Activated naive CD8-positive, alpha-beta T cell (primary cell): Measurements from ENCODE around the gene C1orf53.
"Not testable (repeated sequence)": the region's sequence is repeated elsewhere in the genome, so short reads cannot be mapped to it uniquely, and the experiment has no call there.

ENCODE experiments used
- H3K27ac Mint-ChIP-seq: one replicate; pipeline ENCODE4 v1.8.0; 2021; ENCODE audit warnings: mixed read lengths
- H3K27me3 Mint-ChIP-seq: one replicate; pipeline ENCODE4 v1.8.0; 2021; ENCODE audit warnings: mixed read lengths
- H3K36me3 Mint-ChIP-seq: one replicate; pipeline ENCODE4 v1.8.0; 2021; ENCODE audit warnings: mixed read lengths
- H3K4me1 Mint-ChIP-seq: one replicate; pipeline ENCODE4 v1.8.0; 2021; ENCODE audit warnings: low read depth, mixed read lengths
- H3K4me3 Mint-ChIP-seq: one replicate; pipeline ENCODE4 v1.8.0; 2021; ENCODE audit warnings: mild to moderate bottlenecking, mixed read lengths
- H3K9me3 Mint-ChIP-seq: one replicate; pipeline ENCODE4 v1.8.0; 2021; ENCODE audit warnings: low read depth, mixed read lengths

Gene C1orf53

GRCh38 chr1:197902454-197903195 lies at the start of gene C1orf53:
Gene C1orf53, plus strand, starts transcription at chr1:197902630. Its CDS starts 20 bp downstream, at chr1:197902650.
- peaks cover 42% of the 10 kb centered on the region for H3K27me3 Mint-ChIP-seq
- H3K4me3 Mint-ChIP-seq: peak within 1 kb of the TSS; percentile 97
- peak within 1 kb of the TSS; percentile 93 for H3K27ac Mint-ChIP-seq
- peaks cover 12% of the 10 kb centered on the region for H3K4me1 Mint-ChIP-seq
- no peaks in the 10 kb centered on the region for H3K9me3 Mint-ChIP-seq
- H3K36me3 Mint-ChIP-seq: no peaks in the 10 kb centered on the region

- H3K4me1 Mint-ChIP-seq, H3K4me3 Mint-ChIP-seq, H3K36me3 Mint-ChIP-seq, H3K9me3 Mint-ChIP-seq, H3K27me3 Mint-ChIP-seq, H3K27ac Mint-ChIP-seq: not testable (repeated sequence)
These were observed 46.7 kb upstream of the C1orf53 start for GRCh38 chr1:197855751-197856150.

GRCh38 chr1:197857477-197857876 lies 45.0 kb upstream of the C1orf53 start:
- Mint-ChIP-seq H3K9me3 (no peaks in the 10 kb centered on the region), H3K4me1 (no peaks in the 10 kb centered on the region), H3K36me3 (no peaks in the 10 kb centered on the region), H3K27ac (no peak overlapping the region), H3K27me3 (no peaks in the 10 kb centered on the region), H3K4me3 (no peak overlapping the region)

DNA sequence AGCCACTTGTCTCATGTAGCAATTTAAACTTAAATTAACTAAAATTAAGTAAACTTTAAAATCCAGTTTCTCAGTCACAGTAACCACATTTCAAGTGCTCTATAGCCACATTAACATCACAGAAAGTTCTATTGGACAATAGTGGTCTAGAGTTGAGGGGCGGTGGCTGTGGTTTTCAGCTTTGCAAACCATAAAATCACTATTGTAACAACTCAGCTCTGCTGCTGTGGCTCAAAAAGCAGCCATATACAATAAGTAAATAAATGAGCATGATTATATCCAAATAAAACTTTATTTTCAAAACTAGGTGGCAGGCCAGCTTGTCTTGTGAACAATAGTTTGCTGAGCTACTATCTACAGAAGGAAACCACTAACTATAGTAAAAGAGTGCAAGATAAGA lies 43.4 kb upstream of the C1orf53 start:
- no peaks in the 10 kb centered on the region for H3K27me3 Mint-ChIP-seq
- H3K9me3 Mint-ChIP-seq: no peaks in the 10 kb centered on the region
- no peaks in the 10 kb centered on the region for H3K4me1 Mint-ChIP-seq
- H3K36me3 Mint-ChIP-seq: no peaks in the 10 kb centered on the region
- H3K27ac Mint-ChIP-seq: no peak overlapping the region
- H3K4me3 Mint-ChIP-seq: no peak overlapping the region

GRCh38 chr1:197862221-197862620 lies 40.2 kb upstream of the C1orf53 start:
- Mint-ChIP-seq H3K27me3 (no peaks in the 10 kb centered on the region), H3K27ac (no peak overlapping the region), H3K9me3 (no peaks in the 10 kb centered on the region), H3K4me3 (no peak overlapping the region), H3K36me3 (no peaks in the 10 kb centered on the region), H3K4me1 (no peaks in the 10 kb centered on the region)

- Mint-ChIP-seq H3K9me3 (no peaks in the 10 kb centered on the region), H3K36me3 (no peaks in the 10 kb centered on the region), H3K27me3 (no peaks in the 10 kb centered on the region), H3K4me1 (no peaks in the 10 kb centered on the region), H3K27ac (no peak overlapping the region), H3K4me3 (no peak overlapping the region)
These were observed 39.8 kb upstream of the C1orf53 start for GRCh38 chr1:197862671-197863070.

DNA sequence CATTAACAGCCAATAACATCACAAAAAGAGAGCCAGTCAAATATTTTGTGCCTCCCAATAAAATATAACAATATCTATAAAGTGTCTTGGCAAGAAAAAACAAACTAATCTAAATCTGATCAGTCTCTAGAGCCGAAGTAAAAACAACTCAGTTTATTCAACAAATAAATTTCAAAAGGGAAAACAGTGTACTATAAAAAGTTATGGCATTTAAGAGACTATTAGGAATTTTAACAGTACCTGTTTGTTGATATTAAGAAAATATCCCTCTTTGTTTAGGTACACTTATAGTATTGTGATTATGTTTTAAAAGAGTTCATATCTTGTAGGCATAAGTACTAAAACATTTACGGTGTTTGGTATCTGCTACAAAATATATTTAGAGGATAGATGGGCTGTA lies 36.6 kb upstream of the C1orf53 start:
- Mint-ChIP-seq H3K36me3 (no peaks in the 10 kb centered on the region), H3K27me3 (no peaks in the 10 kb centered on the region), H3K4me3 (no peak overlapping the region), H3K4me1 (no peaks in the 10 kb centered on the region), H3K27ac (no peak overlapping the region), H3K9me3 (no peaks in the 10 kb centered on the region)

DNA sequence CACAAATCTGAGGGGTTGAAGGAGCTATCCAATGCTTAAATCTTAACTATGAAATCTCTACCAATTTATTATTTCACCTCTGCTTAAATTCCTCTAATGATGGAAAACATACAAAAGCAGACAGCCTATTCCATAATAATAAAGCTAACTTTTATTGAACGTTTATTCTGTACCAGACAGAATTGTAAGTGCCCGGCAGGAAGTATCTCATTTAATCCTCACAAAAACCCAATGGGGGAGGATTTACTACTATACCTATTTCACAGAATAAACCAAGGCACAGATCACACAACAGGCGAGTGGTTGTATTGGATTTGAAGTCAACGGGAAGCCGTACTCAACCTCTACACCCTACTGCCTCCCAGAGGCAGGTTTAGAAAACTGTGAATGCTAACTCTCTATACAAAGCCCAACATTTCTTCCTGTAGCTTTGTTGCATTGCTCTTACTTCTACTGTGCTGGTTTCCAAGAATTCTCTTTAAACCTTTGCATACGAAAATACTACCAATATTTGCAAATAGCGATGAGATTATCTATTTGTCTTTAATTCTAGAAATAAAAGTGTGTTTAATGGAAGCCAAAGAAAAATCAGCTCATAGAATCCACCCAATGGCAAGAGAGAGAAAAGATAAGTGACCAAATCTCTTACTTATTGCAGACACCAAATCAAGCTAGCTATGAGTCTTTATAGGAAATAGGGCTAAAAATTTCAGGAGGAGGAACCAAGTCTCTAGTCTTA lies 33.5 kb upstream of the C1orf53 start:
- Mint-ChIP-seq H3K4me1 (no peaks in the 10 kb centered on the region), H3K27ac (no peak overlapping the region), H3K9me3 (no peaks in the 10 kb centered on the region), H3K4me3 (no peak overlapping the region), H3K36me3 (no peaks in the 10 kb centered on the region), H3K27me3 (no peaks in the 10 kb centered on the region)

- H3K36me3 Mint-ChIP-seq: no peaks in the 10 kb centered on the region
- no peaks in the 10 kb centered on the region for H3K27me3 Mint-ChIP-seq
- H3K27ac Mint-ChIP-seq: no peak overlapping the region
- H3K4me1 Mint-ChIP-seq: no peaks in the 10 kb centered on the region
- H3K4me3 Mint-ChIP-seq: no peak overlapping the region
- no peaks in the 10 kb centered on the region for H3K9me3 Mint-ChIP-seq
These were observed 32.8 kb upstream of the C1orf53 start for GRCh38 chr1:197869490-197870077.

GRCh38 chr1:197876894-197877293 lies 25.5 kb upstream of the C1orf53 start:
- Mint-ChIP-seq H3K4me1 (no peaks in the 10 kb centered on the region), H3K27ac (no peak overlapping the region), H3K27me3 (peaks cover 5% of the 10 kb centered on the region), H3K36me3 (peaks cover 7% of the 10 kb centered on the region), H3K9me3 (peaks cover 7% of the 10 kb centered on the region), H3K4me3 (no peak overlapping the region)

GRCh38 chr1:197880385-197880784 lies 22.0 kb upstream of the C1orf53 start:
- not testable (repeated sequence) for H3K4me1 Mint-ChIP-seq, H3K9me3 Mint-ChIP-seq, H3K27me3 Mint-ChIP-seq, H3K4me3 Mint-ChIP-seq, H3K27ac Mint-ChIP-seq, H3K36me3 Mint-ChIP-seq

- not testable (repeated sequence) for H3K4me1 Mint-ChIP-seq, H3K27ac Mint-ChIP-seq, H3K4me3 Mint-ChIP-seq, H3K9me3 Mint-ChIP-seq, H3K27me3 Mint-ChIP-seq, H3K36me3 Mint-ChIP-seq
These were observed 20.2 kb upstream of the C1orf53 start for GRCh38 chr1:197882241-197882640.

DNA sequence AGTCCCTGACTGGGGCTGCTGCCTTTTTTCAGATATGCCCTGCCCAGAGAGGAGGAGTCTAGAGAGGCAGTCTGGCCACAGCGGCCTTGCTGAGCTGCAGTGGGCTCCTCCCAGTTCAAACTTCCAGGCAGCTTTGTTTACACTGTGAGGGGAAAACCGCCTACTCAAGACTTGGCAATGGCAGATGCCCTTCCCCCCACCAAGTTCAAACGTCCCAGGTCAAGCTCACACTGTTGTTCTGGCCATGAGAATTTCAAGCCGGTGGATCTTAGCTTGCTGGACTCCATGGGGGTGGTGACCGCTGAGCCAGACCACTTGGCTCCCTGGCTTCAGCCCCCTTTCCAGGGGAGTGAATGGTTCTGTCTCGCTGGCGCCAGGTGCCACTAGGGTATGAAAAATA lies 18.3 kb upstream of the C1orf53 start:
- Mint-ChIP-seq H3K4me3 (no peak overlapping the region), H3K36me3 (peaks cover 4% of the 10 kb centered on the region), H3K9me3 (no peaks in the 10 kb centered on the region), H3K27me3 (peaks cover 14% of the 10 kb centered on the region), H3K27ac (no peak overlapping the region), H3K4me1 (no peaks in the 10 kb centered on the region)

DNA sequence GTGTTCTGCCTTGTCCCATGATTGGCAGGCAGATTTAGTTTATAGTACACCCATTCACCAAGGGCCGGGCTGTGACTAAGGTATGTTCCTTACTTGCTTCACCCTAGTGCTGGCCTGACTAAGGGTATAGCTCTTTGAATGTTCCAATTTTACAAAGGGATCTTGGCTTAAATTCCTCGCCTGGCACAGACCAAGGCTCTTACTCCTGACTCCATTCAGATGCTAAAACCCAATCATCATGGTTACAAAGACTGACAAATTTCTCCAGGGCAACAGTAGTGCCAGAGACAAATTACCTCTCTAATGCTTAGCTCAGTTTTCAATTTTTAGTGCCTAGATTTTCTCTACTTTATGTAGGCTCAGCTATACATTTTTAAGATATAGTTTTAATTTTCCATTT lies 11.5 kb upstream of the C1orf53 start:
- no peaks in the 10 kb centered on the region for H3K4me1 Mint-ChIP-seq
- no peak overlapping the region for H3K27ac Mint-ChIP-seq
- H3K27me3 Mint-ChIP-seq: peaks cover 33% of the 10 kb centered on the region
- H3K9me3 Mint-ChIP-seq: no peaks in the 10 kb centered on the region
- H3K4me3 Mint-ChIP-seq: no peak overlapping the region
- no peaks in the 10 kb centered on the region for H3K36me3 Mint-ChIP-seq

DNA sequence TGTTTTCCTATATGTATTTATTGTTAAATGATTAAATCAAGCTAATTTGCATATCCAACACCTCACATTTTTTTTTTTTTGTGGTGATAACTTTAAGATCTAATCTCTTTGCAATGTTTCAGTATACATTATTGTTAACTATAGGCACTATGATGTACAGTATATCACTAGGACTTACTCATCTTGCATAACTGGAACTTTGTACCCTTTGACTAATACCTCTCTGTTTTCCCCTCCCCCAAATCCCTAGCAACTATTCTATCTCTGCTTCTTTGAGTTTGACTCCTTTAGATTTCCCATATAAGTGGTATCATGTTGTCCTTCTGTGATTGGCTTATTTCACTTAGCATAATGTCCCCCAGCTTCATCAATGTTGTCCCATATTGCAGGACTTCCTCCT lies 9.7 kb upstream of the C1orf53 start:
- Mint-ChIP-seq H3K27ac (no peak overlapping the region), H3K9me3 (no peaks in the 10 kb centered on the region), H3K4me1 (no peaks in the 10 kb centered on the region), H3K4me3 (no peak overlapping the region), H3K27me3 (peaks cover 41% of the 10 kb centered on the region), H3K36me3 (no peaks in the 10 kb centered on the region)
